CD4-positive, alpha-beta T cell treated with Interferon gamma for 1 hour (primary cell): ENCODE data around the gene COL13A1.

Experiments used
- DNase-seq: peaks from one replicate; pipeline ENCODE4 v3.0.0-alpha.2; 2020

COL13A1 gene

DNA sequence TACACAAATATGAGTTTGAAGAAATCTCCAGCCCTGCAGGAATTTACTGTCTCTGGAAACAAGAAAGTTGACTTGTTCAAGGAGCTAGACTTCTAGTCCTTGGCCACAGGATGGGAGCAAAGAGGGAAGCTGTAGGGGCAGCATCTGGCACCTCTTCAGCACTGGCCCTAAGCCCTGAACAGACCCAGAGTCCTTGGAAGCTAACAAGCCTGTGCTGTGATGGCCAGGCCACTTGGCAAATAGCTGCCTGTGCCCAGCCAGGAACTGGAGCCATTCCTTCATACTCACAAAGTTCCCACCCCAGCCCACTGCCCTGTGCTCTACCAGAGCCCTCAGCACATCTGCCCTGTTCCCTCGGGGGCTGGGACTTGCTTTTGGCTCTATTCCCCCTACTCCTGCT is 9.4 kb upstream of the COL13A1 start:
- no peak for DNase-seq

DNA sequence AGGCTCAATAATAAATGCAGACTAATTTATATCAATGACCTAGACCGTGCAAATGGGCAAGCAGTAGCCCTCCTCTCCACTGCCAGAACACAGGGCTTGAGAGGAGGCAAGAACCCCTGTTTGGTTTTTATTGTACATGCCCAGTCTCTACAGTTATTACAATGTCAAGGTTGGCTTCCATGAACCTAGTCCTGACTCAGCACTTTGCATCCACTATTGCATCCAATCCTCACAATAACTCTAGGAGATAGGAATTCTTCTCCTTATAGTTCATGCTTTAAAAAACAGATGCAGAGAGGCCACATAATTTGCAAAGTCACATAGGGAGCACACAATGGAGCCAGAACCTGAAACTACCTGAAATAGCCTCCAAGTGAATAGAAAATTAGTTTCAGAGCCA is 7.0 kb upstream of the COL13A1 start:
- DNase-seq = no peak

DNA sequence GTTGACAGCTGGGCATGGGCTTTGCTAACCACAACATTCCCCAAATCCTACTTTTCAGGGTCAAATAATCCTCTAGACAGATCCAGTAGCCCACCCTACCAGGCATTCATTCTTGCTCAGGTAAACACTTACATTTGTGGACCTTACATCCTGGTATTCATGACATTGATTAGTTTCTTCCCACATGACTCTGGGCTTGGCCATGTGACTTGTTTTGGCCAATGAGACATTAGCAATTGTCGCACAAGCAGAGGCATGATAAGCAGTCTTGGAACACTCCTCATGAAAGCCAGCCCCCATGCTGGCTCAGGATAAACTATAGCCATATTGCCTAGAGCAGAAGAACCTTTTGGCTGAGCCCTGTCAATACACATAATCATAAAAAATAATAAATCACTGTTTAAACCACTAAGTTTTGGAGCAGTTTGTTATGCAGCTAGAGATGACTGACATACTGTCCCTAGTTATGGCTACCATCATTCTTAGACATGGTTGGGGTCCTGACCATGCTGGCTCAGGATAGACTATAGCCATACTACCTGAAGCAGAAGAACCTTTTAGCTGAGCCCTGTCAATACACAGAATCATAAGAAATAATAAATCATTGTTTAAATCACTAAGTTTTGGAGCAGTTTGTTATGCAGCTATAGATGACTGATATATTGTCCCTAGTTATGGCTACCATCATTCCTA is 6.3 kb upstream of the COL13A1 start:
- DNase-seq = no peak

DNA sequence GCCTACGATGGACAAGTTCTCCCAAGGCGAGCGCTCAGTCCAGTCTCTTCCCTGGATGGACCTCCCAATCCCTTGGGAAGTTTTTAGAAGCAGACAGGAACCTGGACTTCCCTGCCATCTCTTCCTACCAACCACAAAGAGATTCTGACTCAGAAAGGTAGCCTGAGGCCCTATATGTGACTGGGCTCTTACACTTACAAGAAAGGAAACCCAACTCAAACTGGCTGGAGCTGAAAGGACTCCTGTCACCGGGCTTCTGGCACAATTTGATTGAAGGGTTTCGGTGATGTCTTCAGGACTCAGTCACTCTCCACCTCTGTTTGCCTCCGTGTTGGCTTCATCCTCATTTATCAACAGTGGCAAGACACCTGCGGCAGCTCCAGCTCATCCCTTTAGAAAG is 3.7 kb upstream of the COL13A1 start:
- DNase-seq = no peak

GRCh38 chr10:69800109-69800508 is 1.6 kb upstream of the COL13A1 start:
- no peak for DNase-seq

- no peak for DNase-seq
Measured at GRCh38 chr10:69800665-69801064, 1.0 kb upstream of the COL13A1 start.

- DNase-seq = no peak
Measured at GRCh38 chr10:69801094-69801433, 642 bp upstream of the COL13A1 start.

DNA sequence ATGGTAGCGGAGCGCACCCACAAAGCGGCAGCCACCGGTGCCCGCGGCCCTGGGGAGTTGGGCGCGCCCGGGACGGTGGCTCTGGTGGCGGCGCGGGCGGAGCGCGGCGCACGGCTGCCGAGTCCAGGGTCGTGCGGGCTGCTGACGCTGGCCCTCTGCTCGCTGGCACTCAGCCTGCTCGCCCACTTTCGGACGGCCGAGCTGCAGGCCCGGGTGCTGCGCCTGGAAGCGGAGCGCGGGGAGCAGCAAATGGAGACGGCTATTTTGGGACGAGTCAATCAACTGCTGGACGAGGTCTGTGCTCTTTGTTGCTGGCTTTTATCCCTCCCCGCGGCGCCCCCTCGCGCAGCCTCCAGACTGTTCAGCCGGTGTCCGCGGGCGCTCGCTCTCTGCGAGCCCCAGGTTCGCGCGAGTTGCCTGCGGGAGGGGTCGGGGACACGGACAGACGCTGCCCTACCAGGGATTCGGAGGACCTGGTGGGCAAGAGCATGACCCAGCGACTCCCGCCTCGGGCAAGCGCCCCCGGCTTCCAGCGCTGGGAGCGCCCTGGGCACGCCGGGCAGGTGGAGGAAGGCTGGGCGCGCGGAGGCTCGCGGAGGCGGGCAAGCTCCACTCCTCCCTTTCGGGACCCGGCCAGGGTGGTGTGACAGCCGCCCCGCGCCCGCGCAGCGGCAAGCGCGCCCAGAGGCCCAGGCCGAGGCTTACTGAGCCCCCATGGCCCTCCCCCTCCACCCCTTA is 887 bp downstream of the COL13A1 start:
- no peak for DNase-seq

- DNase-seq = no peak
Measured at GRCh38 chr10:69803809-69804208, 2.1 kb downstream of the COL13A1 start.

DNA sequence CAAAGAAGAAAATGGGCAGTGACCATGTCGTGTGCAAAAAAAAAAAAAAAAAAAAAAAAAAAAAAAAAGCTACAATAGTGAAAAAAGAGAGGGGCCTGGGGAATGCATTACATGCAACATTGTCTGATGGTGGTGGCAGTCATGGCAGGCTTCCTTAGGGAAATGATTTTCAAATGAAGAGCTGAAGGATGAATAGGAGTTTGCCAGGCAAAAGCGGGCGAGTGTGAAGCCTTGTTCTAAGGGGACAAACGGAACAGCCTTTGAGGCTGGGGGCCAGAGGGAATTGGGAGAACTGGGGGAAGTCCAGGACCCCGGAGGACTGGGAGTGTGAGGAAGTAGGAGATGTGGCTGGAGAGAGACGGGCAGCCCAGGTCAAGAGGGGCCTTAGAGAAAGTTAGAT is 3.1 kb downstream of the COL13A1 start:
- no peak for DNase-seq

GRCh38 chr10:69807122-69807521 is 5.4 kb downstream of the COL13A1 start:
- no peak for DNase-seq

DNA sequence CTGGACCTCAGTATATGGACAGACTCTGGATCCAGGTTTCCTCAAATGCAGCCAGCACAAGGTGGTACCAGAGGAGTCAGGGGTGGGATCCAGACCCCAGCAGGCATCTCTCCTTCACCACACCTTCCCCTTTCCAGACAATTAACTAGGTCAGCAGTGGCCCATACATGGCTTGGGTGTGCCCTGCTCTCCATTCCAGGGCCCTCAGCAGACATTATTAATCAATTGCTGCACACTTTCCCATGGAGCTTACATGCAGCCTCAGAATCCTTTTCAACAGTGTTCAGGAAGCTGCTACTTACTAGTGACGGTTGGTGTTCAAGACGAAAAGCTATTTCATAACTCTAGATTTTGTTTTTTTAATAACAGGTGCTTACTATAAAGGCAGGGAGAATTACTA is 6.0 kb downstream of the COL13A1 start:
- DNase-seq = no peak

- DNase-seq = no peak
Measured at GRCh38 chr10:69809318-69809717, 7.6 kb downstream of the COL13A1 start.

DNA sequence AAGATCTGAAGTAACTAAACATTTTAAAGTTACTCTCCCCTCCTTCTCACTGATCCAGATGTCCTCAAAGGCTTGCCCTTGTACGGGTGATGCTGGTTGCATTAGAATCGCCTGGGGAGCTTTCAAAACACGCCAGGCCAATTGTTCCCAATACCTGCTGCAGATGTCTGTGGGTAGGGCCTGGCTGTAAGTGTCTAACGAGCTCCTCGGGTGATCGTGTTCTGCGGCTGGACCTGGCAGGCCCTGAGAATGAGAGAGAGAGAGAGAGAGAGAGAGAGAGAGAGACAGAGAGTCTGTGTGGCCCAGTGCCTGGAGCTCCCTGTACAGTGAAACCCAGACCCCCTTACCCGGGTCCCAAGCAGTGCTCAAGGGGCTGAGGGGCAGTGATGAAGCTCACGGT is 8.4 kb downstream of the COL13A1 start:
- DNase-seq = no peak

GRCh38 chr10:69810675-69811397 is 9.1 kb downstream of the COL13A1 start:
- no peak for DNase-seq

DNA sequence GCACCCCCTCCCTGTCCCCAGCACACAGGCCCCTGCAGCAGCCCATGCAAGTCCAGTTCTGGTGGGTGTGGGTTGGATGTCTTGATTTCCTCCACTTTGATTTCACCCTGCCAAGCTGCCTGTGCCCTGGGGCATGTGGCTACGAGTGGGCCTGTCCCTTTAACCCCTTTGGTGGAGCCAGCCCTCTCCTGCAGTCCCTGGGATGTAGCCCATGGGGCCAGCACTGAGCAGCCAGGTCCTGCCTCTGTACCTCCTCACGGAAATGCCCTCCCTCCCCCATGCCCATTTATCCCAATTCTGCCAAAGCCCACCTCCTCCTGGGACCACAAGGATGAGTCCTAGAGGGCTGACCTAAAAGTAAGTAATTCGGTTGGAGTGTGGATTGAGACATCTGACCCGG is 11.9 kb downstream of the COL13A1 start:
- DNase-seq = no peak

- DNase-seq = no peak
Measured at GRCh38 chr10:69814251-69814650, 12.5 kb downstream of the COL13A1 start.

DNA sequence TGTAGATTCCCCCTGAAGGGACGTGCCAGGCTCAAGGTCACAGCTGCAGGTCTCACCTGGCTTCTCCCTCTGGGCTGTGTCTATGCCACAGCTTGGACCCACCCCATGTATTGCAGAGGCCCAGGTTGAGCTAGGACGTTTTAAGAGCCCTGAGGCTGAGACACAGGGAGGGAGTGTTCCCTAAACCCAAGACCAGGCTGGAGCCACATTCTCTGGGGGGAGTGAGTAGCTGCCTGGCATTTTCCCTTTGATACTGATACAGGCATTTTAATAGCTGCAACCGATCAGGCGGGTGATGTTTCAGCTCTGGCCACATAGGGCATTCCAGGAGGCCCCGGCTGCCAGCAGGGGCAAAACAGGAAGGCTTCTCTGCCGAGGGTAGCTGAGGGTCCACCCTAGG is 13.4 kb downstream of the COL13A1 start:
- no peak for DNase-seq

DNA sequence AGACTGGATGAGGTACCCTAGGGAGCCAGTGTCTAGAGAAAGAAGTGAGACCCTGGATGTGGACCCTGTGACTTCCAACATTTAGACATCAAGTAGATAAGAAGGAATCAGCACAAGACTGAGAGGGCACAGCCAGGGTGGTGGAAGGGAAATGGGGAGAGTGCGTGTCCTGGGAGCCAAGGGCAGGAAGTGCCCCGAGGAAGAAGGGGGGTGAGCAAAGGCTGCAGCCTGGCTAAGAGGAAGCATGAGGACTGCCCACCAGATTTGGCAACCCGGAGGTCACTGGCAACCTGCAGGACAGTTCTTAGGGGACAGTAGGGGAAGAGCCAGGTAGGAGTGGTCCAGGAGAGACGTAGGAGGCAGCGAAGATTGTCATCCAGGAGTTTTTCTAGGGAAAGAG is 14.8 kb downstream of the COL13A1 start:
- no peak for DNase-seq

GRCh38 chr10:69817078-69817581 is 15.4 kb downstream of the COL13A1 start:
- DNase-seq = no peak

DNA sequence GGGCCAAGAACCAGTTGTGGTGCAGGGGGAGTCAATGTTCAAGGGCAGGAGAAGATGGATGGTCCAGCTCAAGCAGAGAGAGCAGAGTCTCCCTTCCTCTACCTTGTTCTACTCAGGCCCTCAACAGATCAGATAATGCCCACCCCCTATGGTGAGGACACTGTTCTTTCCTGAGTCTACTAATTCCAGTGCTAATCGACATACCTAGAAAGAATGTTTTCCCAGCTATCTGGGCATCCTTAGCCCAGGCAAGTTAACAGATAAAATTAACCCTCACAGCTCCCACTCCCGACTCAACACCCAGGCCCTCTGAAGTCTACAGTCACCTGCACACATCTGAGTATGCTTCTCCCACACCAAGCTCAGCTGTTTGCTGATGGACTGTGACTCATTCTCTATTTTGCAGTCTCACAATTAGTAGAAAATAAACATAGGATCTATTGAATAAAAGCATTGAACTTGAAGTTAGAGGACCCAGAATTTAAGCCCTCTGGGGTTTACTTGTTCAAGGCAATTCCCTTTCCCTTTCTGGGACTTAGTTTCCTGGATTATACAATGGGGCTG is 17.1 kb downstream of the COL13A1 start:
- no peak for DNase-seq

- no peak for DNase-seq
Measured at GRCh38 chr10:69819716-69820506, 18.2 kb downstream of the COL13A1 start.

GRCh38 chr10:69820817-69821216 is 19.1 kb downstream of the COL13A1 start:
- DNase-seq = no peak
